Measurements from ENCODE around the gene ADAMTS7.
A peak's percentile ranks its signal among the peaks of the same experiment; 100 is the strongest.
"Not testable (repeated sequence)": the region's sequence is repeated elsewhere in the genome, so short reads cannot be mapped to it uniquely, and the experiment has no call there.

Gene ADAMTS7

GRCh38 chr15:78762985-78763795 lies 48.1 kb downstream of the ADAMTS7 start:
- DNase-seq: no peak

GRCh38 chr15:78762386-78762961 lies 48.8 kb downstream of the ADAMTS7 start:
- not testable (repeated sequence) for DNase-seq

GRCh38 chr15:78761891-78762385 lies 49.3 kb downstream of the ADAMTS7 start:
- no peak for DNase-seq

GRCh38 chr15:78761475-78761874 lies 49.8 kb downstream of the ADAMTS7 start:
- not testable (repeated sequence) for DNase-seq

GRCh38 chr15:78761020-78761419 lies 50.2 kb downstream of the ADAMTS7 start:
- no peak for DNase-seq

GRCh38 chr15:78760091-78760882 lies 51.0 kb downstream of the ADAMTS7 start:
- not testable (repeated sequence) for DNase-seq

GRCh38 chr15:78759361-78759998 lies 51.8 kb downstream of the ADAMTS7 start:
- DNase-seq: not testable (repeated sequence)

- not testable (repeated sequence) for DNase-seq
Measured at GRCh38 chr15:78758486-78759200, 52.6 kb downstream of the ADAMTS7 start.

GRCh38 chr15:78758084-78758483 lies 53.2 kb downstream of the ADAMTS7 start:
- DNase-seq: not testable (repeated sequence)

GRCh38 chr15:78757636-78757905 lies 53.7 kb downstream of the ADAMTS7 start:
- no peak for DNase-seq

- DNase-seq: not testable (repeated sequence)
Measured at GRCh38 chr15:78756781-78757635, 54.3 kb downstream of the ADAMTS7 start.

GRCh38 chr15:78755900-78756591 lies 55.2 kb downstream of the ADAMTS7 start:
- not testable (repeated sequence) for DNase-seq

GRCh38 chr15:78754637-78755280 lies 56.5 kb downstream of the ADAMTS7 start:
- DNase-seq: not testable (repeated sequence)

GRCh38 chr15:78753751-78754535 lies 57.3 kb downstream of the ADAMTS7 start:
- DNase-seq: not testable (repeated sequence)

- DNase-seq: not testable (repeated sequence)
Measured at GRCh38 chr15:78753359-78753659, 58.0 kb downstream of the ADAMTS7 start.

- DNase-seq: no peak
Measured at GRCh38 chr15:78752492-78753358, 58.5 kb downstream of the ADAMTS7 start.

GRCh38 chr15:78751602-78751979 lies 59.7 kb downstream of the ADAMTS7 start:
- no peak for DNase-seq

- DNase-seq: peak; percentile 43
Measured at GRCh38 chr15:78750974-78751601, 60.2 kb downstream of the ADAMTS7 start.

Data from NCI-H524 treated with DMSO at 0.1 percent for 48 hours (cell line).